Fibroblast of lung (primary cell): ENCODE measurements around the gene GNPTG. TPM values are rescaled to one million over a fixed set of nuclear protein-coding genes. Genes with fewer than 3 reads are reported as not detected.

Experiments
- DNase-seq, 2 donors: peaks; one replicate each; pipeline versions ENCODE4 v3.0.0 to v3.0.0-alpha.2; 2010; ENCODE audit warnings: low read depth in 2 of 2
- H2AFZ ChIP-seq: 2 replicates; pipeline ENCODE4 v1.5.1; 2012; ENCODE audit warnings: low read length, control low read depth, inconsistent platforms
- H3K27ac ChIP-seq: 2 replicates; pipeline ENCODE4 v1.5.1; 2011; ENCODE audit warnings: low read length, control low read depth; ENCODE audit not compliant: insufficient read depth
- H3K27me3 ChIP-seq: 2 replicates; pipeline ENCODE4 v1.5.1; 2011; ENCODE audit warnings: mild to moderate bottlenecking, low read length; ENCODE audit not compliant: control insufficient read depth, insufficient read depth
- H3K36me3 ChIP-seq: 2 replicates; pipeline ENCODE4 v1.5.1; 2011; ENCODE audit warnings: low read length; ENCODE audit not compliant: control insufficient read depth, insufficient read depth
- H3K4me1 ChIP-seq: 2 replicates; pipeline ENCODE4 v1.5.1; 2011; ENCODE audit warnings: low read length; ENCODE audit not compliant: control insufficient read depth, insufficient read depth; ENCODE audit errors: extremely low read depth
- H3K4me2 ChIP-seq: 2 replicates; pipeline ENCODE4 v1.5.1; 2011; ENCODE audit warnings: low read length, control low read depth; ENCODE audit not compliant: insufficient read depth; ENCODE audit errors: extremely low read depth
- H3K4me3 ChIP-seq, 4 experiments: fragments of 200-600 bp in 1 of 4; sonication (generic) in 1 of 4; replicated peaks in 1 of 4; 2 replicates each; pipeline ENCODE4 v1.5.1; 2011 to 2016; ENCODE audit warnings: low read length in 4 of 4, low read depth in 3 of 4, mild to moderate bottlenecking in 3 of 4, control low read depth in 2 of 4, inconsistent platforms in 1 of 4, mixed read lengths in 1 of 4; ENCODE audit not compliant: insufficient read depth in 1 of 4; ENCODE audit errors: control extremely low read depth in 1 of 4
- H3K79me2 ChIP-seq: 2 replicates; pipeline ENCODE4 v1.5.1; 2012; ENCODE audit warnings: mild to moderate bottlenecking, low read length, inconsistent platforms; ENCODE audit not compliant: control insufficient read depth, insufficient read depth
- H3K9ac ChIP-seq: 2 replicates; pipeline ENCODE4 v1.5.1; 2011; ENCODE audit warnings: mild to moderate bottlenecking, low read length, control low read depth; ENCODE audit not compliant: insufficient read depth
- H3K9me3 ChIP-seq: 2 replicates; pipeline ENCODE4 v1.5.1; 2012; ENCODE audit warnings: low read depth, low read length; ENCODE audit not compliant: control insufficient read depth, insufficient read depth
- H4K20me1 ChIP-seq: 2 replicates; pipeline ENCODE4 v1.5.1; 2011; ENCODE audit warnings: low read length; ENCODE audit not compliant: control insufficient read depth, insufficient read depth; ENCODE audit errors: extremely low read depth
- CTCF ChIP-seq, 2 donors: IDR thresholded peaks in 1 of 2; conservative IDR thresholded peaks in 1 of 2; 1 replicate in 1 of 2; 2 replicates in 1 of 2; pipeline ENCODE4 v1.5.1; 2011 to 2012; ENCODE audit warnings: low read length in 2 of 2, control low read depth in 1 of 2, inconsistent platforms in 1 of 2, low read depth in 1 of 2, mild to moderate bottlenecking in 1 of 2
- EZH2 ChIP-seq: IDR thresholded peaks from 2 replicates; pipeline ENCODE4 v1.5.1; 2012; ENCODE audit warnings: low read length, control low read depth, mild to moderate bottlenecking; ENCODE audit errors: missing control alignments
- polyA plus RNA-seq, 2 donors: library from polyadenylated mRNA; depleted of rRNA in 1 of 2; stranded (reverse) in 1 of 2; unstranded in 1 of 2; fragments of >200 nt; gene quantifications; 2 replicates each; pipeline ENCODE4 v1.2.1, GENCODE V29; 2011 to 2012; ENCODE audit warnings: missing spikeins in 1 of 2
- total RNA-seq: library from RNA; depleted of rRNA; stranded (reverse); fragments of >200 nt; gene quantifications from 2 replicates; pipeline ENCODE4 v1.2.1, GENCODE V29; 2014

The GNPTG gene
- total and polyA plus RNA-seq, 2 donors (not counting 1 experiment from before 2014, with no cell fraction given): 40.8 to 43.2 TPM

DNA sequence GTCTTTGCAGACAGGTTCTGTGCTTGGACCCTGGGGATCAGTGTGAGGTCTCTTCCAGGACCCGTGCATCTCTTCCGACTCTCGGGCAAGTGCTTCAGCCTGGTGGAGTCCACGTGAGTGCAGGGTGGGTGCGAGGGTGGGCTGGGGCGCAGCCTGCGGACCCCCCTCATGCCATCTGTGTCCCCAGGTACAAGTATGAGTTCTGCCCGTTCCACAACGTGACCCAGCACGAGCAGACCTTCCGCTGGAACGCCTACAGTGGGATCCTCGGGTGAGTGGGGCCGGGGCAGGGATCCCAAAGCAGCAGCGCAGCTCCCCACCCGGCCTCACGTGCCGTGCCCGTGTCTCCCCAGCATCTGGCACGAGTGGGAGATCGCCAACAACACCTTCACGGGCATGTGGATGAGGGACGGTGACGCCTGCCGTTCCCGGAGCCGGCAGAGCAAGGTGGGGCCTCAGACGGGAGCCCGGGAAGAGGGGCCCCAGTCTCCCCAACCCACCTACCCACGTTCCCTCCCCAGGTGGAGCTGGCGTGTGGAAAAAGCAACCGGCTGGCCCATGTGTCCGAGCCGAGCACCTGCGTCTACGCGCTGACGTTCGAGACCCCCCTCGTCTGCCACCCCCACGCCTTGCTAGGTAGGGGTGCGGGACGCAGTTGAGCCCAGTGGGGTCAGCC, 10.1 kb downstream of the GNPTG start:
- Histone ChIP-seq H3K79me2 (peaks cover 3% of the 10 kb centered on the region), H3K36me3 (peaks cover 20% of the 10 kb centered on the region), H3K4me2 (no peak overlapping the region), H2AFZ (no peak overlapping the region), H3K4me3 (no peak overlapping the region), H3K27ac (no peak overlapping the region), H4K20me1 (no peaks in the 10 kb centered on the region), H3K27me3 (no peaks in the 10 kb centered on the region), H3K9ac (no peak overlapping the region), H3K4me1 (no peaks in the 10 kb centered on the region), H3K9me3 (no peaks in the 10 kb centered on the region)
- TF ChIP-seq CTCF (conservative IDR thresholded peaks at IDR 0.05 in 1 of 2, IDR thresholded peaks at IDR 0.05 in 1 of 2; ENCODE audit: low read depth in 1 of 2, low read length in 2 of 2): no peak
- no peak for TF ChIP-seq EZH2
- no peak for DNase-seq

- DNase-seq: no peak
- TF ChIP-seq EZH2 (no peak), CTCF (conservative IDR thresholded peaks at IDR 0.05 in 1 of 2, IDR thresholded peaks at IDR 0.05 in 1 of 2; ENCODE audit: low read depth in 1 of 2, low read length in 2 of 2) (no peak)
- no peak overlapping the region for H2AFZ ChIP-seq
- no peaks in the 10 kb centered on the region for H3K4me1 ChIP-seq
- H4K20me1 ChIP-seq: no peaks in the 10 kb centered on the region
- H3K4me3 ChIP-seq: no peak overlapping the region
- H3K27me3 ChIP-seq: no peaks in the 10 kb centered on the region
- peaks cover 23% of the 10 kb centered on the region for H3K36me3 ChIP-seq
- H3K4me2 ChIP-seq: no peak overlapping the region
- no peak overlapping the region for H3K27ac ChIP-seq
- no peaks in the 10 kb centered on the region for H3K9me3 ChIP-seq
- H3K79me2 ChIP-seq: no peaks in the 10 kb centered on the region
- no peak overlapping the region for H3K9ac ChIP-seq
Measured at GRCh38 chr16:1362807-1363206, 11.1 kb downstream of the GNPTG start.

DNA sequence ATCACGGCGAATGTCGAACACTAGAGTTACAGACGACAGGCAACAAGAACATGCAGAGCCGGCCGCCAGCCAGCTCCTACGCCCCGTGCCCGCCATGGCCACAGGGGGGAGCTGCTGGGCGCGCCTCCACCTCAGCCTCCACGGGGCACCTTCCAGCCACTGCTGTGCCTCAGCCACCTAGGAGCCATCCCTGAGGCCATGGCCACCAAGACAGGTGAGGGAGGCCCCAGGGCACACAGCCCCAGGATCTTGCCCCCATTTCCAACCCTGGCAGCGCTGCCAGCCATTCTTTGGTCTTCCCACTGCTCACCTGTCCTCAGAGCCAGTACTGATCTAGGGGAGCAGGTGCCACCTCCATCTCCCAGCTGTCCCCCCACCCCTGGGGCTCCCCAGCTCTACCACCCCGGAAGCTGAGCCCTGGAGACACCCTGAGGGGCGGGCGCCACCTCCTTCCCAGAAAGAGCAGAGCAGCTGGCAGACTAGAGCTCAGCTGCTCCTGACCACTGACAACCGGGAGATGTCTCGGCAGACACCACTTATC, 11.8 kb downstream of the GNPTG start:
- H3K79me2 ChIP-seq: no peaks in the 10 kb centered on the region
- no peak overlapping the region for H3K27ac ChIP-seq
- peaks cover 24% of the 10 kb centered on the region for H3K36me3 ChIP-seq
- H3K9me3 ChIP-seq: no peaks in the 10 kb centered on the region
- no peak overlapping the region for H2AFZ ChIP-seq
- no peak for TF ChIP-seq EZH2
- peak; percentile 47 to 63 for TF ChIP-seq CTCF (conservative IDR thresholded peaks at IDR 0.05 in 1 of 2, IDR thresholded peaks at IDR 0.05 in 1 of 2; ENCODE audit: low read depth in 1 of 2, low read length in 2 of 2)
- H3K4me2 ChIP-seq: no peak overlapping the region
- no peak overlapping the region for H3K4me3 ChIP-seq
- H3K9ac ChIP-seq: no peak overlapping the region
- H3K27me3 ChIP-seq: no peaks in the 10 kb centered on the region
- H3K4me1 ChIP-seq: no peaks in the 10 kb centered on the region
- H4K20me1 ChIP-seq: no peaks in the 10 kb centered on the region
- peak; percentile 13 to 16 for DNase-seq
